Stimulated activated memory B cell treated with anti-CD40 and anti-IgM and Interleukin-4, amounts not matched to agents 10 μg/mL and 1 μg/mL and 100 μg/mL, for 72 hours (primary cell): Measurements from ENCODE around the gene SHCBP1L.

Source experiments
- ATAC-seq: fragments of 150-1000 bp; cut with Tn5 transposase; 2 replicates; pipeline ENCODE4 v1.10.0; 2021
- H3K27ac Mint-ChIP-seq: one replicate; pipeline ENCODE4 v1.8.0; 2022; ENCODE audit warnings: mild to moderate bottlenecking, mixed read lengths
- H3K27me3 Mint-ChIP-seq: one replicate; pipeline ENCODE4 v1.8.0; 2022; ENCODE audit warnings: mixed read lengths
- H3K36me3 Mint-ChIP-seq: one replicate; pipeline ENCODE4 v1.8.0; 2022; ENCODE audit warnings: mixed read lengths
- H3K4me1 Mint-ChIP-seq: one replicate; pipeline ENCODE4 v1.8.0; 2022; ENCODE audit warnings: mixed read lengths
- H3K4me3 Mint-ChIP-seq: one replicate; pipeline ENCODE4 v1.8.0; 2022; ENCODE audit warnings: mild to moderate bottlenecking, moderate library complexity, mixed read lengths
- H3K9me3 Mint-ChIP-seq: one replicate; pipeline ENCODE4 v1.8.0; 2022; ENCODE audit warnings: mixed read lengths

Gene SHCBP1L

GRCh38 chr1:182952677-182953444 is at the start of gene SHCBP1L:
TSS of gene SHCBP1L (minus strand) at chr1:182953166. CDS start at chr1:182953133, 33 bp downstream.
- Mint-ChIP-seq H3K9me3 (no peaks in the 10 kb centered on the region), H3K36me3 (no peaks in the 10 kb centered on the region), H3K4me3 (peak within 1 kb of the TSS; percentile 29), H3K4me1 (peaks cover 6% of the 10 kb centered on the region), H3K27ac (no peak within 1 kb of the TSS), H3K27me3 (peaks cover 31% of the 10 kb centered on the region)
- ATAC-seq, result peak; percentile 55

DNA sequence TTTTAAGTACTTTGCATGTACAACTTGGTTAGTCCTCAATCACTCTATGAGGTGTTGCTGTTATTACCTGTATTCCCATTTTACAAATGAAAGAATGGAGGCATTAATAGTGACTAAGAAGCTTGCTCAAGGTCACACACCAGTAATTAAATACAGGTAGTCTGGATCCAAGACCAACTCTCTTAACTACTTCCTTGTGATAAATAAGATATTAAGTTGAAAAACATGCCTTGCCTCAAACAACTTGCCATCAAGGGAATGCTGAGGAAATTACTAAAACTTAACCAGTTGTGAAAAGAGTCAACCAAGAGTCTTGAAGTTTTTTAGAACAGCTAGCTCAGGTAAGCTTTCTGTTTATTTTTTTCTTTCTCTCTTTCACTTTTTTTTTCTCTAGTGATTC is 49.3 kb upstream of the SHCBP1L start:
- no peak overlapping the region for H3K4me3 Mint-ChIP-seq
- peaks cover 3% of the 10 kb centered on the region for H3K9me3 Mint-ChIP-seq
- ATAC-seq, result no peak
- no peaks in the 10 kb centered on the region for H3K36me3 Mint-ChIP-seq
- peaks cover 17% of the 10 kb centered on the region for H3K27me3 Mint-ChIP-seq
- H3K27ac Mint-ChIP-seq, result no peak overlapping the region
- no peaks in the 10 kb centered on the region for H3K4me1 Mint-ChIP-seq

DNA sequence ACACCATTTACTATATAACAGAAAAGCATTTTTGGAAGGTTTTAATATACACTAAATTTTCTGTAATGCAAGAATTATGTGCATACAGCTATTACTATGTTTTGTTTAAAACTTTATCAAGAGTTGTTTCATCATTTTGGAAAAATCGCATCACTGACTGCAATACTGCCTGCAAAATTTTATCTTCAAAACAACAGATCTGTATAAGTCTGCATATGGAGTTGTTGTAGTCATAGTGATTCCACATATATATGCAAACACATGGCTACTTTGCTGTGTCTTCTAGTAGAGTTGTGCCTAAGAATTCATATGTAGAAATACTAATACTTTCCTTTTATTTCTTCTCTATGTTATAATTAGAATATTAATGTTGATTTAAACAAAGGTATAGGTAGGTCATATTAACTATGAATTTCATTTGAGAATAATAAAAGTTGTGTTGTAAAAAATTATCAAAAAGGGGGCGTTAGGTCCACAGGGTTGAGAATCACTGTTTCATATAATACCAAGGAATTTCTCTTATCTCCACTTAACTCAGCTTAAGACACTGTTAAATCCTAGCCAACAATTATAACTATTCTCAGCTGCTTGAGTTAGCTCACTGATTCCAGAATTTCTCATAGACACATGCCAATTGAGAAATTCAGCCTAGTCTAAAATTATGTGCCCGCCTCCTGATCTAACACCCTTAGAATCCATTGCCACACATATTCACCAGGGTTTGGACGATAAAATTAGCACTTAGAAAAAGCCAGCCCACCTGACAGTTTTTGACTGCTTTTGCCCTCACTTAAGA is 47.4 kb upstream of the SHCBP1L start:
- ATAC-seq, result no peak
- Mint-ChIP-seq H3K27me3 (peaks cover 7% of the 10 kb centered on the region), H3K4me1 (no peaks in the 10 kb centered on the region), H3K36me3 (no peaks in the 10 kb centered on the region), H3K9me3 (no peaks in the 10 kb centered on the region), H3K27ac (no peak overlapping the region), H3K4me3 (no peak overlapping the region)

DNA sequence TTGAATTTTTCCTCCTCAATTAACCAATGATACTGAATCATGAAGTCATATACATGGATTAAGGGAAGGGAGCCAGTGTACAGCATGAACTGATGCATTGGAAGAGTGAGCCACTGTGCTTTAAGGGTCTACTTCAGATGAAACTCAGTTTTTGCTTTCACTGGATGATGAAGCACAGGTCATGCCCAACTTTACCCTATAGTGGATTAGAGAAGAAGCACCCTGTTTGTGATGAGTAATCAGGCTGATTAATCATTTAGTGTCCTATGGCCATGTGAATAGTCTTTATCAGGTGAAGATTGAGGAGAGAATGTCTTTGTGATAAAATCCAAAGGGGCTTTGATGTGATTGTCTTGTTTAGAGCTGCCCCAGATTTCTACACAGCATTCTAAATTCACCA is 45.5 kb upstream of the SHCBP1L start:
- Mint-ChIP-seq H3K27me3 (peaks cover 7% of the 10 kb centered on the region), H3K4me3 (no peak overlapping the region), H3K27ac (no peak overlapping the region), H3K9me3 (no peaks in the 10 kb centered on the region), H3K36me3 (no peaks in the 10 kb centered on the region), H3K4me1 (no peaks in the 10 kb centered on the region)
- ATAC-seq, result no peak

- ATAC-seq, result no peak
- H3K4me1 Mint-ChIP-seq, result no peaks in the 10 kb centered on the region
- H3K27me3 Mint-ChIP-seq, result peaks cover 11% of the 10 kb centered on the region
- H3K4me3 Mint-ChIP-seq, result no peak overlapping the region
- H3K27ac Mint-ChIP-seq, result no peak overlapping the region
- H3K36me3 Mint-ChIP-seq, result no peaks in the 10 kb centered on the region
- no peaks in the 10 kb centered on the region for H3K9me3 Mint-ChIP-seq
These were observed 43.9 kb upstream of the SHCBP1L start for GRCh38 chr1:182996816-182997215.

GRCh38 chr1:182995894-182996293 is 42.9 kb upstream of the SHCBP1L start:
- no peaks in the 10 kb centered on the region for H3K9me3 Mint-ChIP-seq
- H3K27me3 Mint-ChIP-seq, result peaks cover 13% of the 10 kb centered on the region
- no peaks in the 10 kb centered on the region for H3K36me3 Mint-ChIP-seq
- H3K4me1 Mint-ChIP-seq, result no peaks in the 10 kb centered on the region
- H3K4me3 Mint-ChIP-seq, result no peak overlapping the region
- H3K27ac Mint-ChIP-seq, result no peak overlapping the region
- no peak for ATAC-seq

DNA sequence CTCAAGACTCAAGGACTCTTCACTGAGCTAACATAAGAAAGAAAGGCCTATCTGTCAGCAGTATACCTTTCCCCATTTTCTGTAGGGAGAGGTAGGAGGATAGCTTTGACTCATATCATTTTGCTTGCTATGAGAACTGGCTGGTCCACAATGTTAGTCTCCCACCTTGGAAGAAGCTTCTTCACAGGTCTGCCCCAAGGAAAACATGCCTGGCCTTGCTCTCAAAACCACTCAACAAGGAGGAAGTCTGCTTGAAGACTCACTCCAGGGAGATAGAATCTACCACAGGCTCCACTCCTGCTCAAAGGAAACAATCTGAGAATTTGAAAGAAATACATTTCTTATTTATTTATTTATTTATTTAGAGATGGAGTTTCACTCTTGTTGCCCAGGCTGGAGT is 40.8 kb upstream of the SHCBP1L start:
- Mint-ChIP-seq H3K9me3 (no peaks in the 10 kb centered on the region), H3K4me3 (no peak overlapping the region), H3K4me1 (no peaks in the 10 kb centered on the region), H3K27ac (no peak overlapping the region), H3K27me3 (peaks cover 23% of the 10 kb centered on the region), H3K36me3 (no peaks in the 10 kb centered on the region)
- no peak for ATAC-seq

DNA sequence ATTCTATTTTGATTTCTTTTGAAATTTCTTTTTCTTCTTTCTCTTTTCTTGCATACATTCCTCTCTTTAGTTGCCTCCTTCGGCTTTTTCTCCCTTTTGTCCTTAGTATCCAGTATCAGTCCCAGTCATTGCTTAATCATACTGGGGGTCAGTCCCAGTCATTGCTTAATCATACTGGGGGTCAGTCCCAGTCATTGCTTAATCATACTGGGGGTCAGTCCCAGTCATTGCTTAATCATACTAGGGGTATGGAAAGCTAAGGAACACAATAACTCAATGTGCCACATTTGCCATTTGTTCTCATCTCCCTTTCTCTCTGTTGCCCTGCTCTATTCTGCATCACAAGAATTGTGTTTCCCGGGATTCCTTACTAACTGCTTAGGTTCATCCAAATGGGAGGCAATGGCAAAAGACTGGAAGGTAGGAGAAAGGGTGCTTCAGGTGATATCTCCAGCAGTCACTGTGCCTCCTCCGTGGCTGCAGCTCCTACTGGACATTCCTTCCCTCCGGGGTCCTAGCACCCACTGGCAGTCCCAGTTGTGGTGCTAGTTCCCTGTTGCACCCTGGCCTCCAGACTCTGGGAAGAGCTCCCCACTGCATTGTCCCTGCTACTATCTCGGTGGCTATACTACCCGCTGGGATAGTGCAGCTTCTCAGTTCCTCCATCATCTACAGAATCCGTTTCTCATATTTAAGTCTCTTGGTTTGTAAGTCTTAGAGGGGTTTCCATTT is 37.6 kb upstream of the SHCBP1L start:
- peaks cover 32% of the 10 kb centered on the region for H3K27me3 Mint-ChIP-seq
- H3K4me1 Mint-ChIP-seq, result no peaks in the 10 kb centered on the region
- H3K27ac Mint-ChIP-seq, result no peak overlapping the region
- no peaks in the 10 kb centered on the region for H3K36me3 Mint-ChIP-seq
- no peak overlapping the region for H3K4me3 Mint-ChIP-seq
- ATAC-seq, result no peak
- H3K9me3 Mint-ChIP-seq, result no peaks in the 10 kb centered on the region

DNA sequence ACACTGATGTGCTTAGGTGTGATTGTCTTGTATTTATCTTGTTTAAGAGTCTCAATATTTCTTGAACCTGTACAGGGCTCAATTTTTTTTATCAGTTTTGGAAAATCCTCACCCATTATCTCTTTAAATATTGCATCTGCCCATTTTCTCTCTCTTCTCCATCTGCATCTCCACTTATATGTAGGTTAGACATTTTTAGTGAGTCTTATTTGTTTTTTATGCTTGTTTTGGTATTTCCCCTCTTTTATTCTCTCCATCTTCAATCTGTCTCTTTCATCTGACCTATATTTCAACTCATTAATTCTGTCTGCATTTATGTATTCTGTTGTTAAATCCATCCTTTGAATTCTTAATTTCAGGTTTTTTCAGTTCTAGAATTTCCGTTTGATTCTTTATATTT is 32.9 kb upstream of the SHCBP1L start:
- Mint-ChIP-seq H3K9me3 (no peaks in the 10 kb centered on the region), H3K27me3 (peaks cover 26% of the 10 kb centered on the region), H3K4me1 (peaks cover 13% of the 10 kb centered on the region), H3K36me3 (no peaks in the 10 kb centered on the region), H3K4me3 (no peak overlapping the region), H3K27ac (no peak overlapping the region)
- no peak for ATAC-seq

DNA sequence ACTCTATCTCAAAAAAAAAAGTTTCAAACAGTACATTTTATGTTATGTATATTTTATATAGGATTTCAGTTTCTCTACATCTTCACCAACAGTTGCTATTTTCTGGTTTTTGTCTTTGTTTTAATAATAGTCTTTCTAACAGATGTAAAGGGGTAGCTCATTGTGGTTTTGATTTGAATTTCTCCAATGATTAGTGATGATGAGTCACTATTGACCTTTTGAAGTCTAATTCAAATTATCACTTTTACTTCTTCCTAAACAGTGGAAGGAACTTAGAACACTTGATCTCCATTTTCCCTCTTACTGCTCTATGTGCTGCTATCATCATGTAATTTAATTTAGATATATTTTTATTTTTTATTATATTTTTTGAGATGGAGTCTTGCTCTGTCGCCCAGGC is 31.7 kb upstream of the SHCBP1L start:
- ATAC-seq, result peak; percentile 41
- Mint-ChIP-seq H3K27ac (no peak overlapping the region), H3K36me3 (no peaks in the 10 kb centered on the region), H3K4me3 (no peak overlapping the region), H3K4me1 (peaks cover 13% of the 10 kb centered on the region), H3K27me3 (peaks cover 15% of the 10 kb centered on the region), H3K9me3 (no peaks in the 10 kb centered on the region)

DNA sequence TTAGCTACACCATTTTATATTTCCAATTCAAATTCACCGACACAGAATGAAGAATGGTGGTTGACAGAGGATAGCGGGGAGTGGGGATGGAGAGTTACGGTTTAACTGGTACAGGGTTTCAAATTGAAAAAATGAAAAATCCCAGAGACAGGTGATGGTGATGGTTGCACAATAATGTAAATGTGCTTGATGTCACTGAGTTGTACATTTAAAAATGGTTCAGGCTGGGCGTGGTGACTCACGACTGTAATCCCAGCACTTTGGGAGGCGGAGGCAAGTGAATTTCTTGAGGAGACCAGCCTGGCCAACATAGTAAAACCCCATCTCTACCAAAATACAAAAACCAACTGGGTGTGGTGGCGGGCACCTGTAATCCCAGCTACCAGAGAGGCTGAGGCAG is 31.2 kb upstream of the SHCBP1L start:
- H3K4me3 Mint-ChIP-seq, result no peak overlapping the region
- H3K36me3 Mint-ChIP-seq, result no peaks in the 10 kb centered on the region
- no peaks in the 10 kb centered on the region for H3K9me3 Mint-ChIP-seq
- ATAC-seq, result no peak
- H3K27me3 Mint-ChIP-seq, result peaks cover 15% of the 10 kb centered on the region
- no peak overlapping the region for H3K27ac Mint-ChIP-seq
- H3K4me1 Mint-ChIP-seq, result peaks cover 13% of the 10 kb centered on the region

DNA sequence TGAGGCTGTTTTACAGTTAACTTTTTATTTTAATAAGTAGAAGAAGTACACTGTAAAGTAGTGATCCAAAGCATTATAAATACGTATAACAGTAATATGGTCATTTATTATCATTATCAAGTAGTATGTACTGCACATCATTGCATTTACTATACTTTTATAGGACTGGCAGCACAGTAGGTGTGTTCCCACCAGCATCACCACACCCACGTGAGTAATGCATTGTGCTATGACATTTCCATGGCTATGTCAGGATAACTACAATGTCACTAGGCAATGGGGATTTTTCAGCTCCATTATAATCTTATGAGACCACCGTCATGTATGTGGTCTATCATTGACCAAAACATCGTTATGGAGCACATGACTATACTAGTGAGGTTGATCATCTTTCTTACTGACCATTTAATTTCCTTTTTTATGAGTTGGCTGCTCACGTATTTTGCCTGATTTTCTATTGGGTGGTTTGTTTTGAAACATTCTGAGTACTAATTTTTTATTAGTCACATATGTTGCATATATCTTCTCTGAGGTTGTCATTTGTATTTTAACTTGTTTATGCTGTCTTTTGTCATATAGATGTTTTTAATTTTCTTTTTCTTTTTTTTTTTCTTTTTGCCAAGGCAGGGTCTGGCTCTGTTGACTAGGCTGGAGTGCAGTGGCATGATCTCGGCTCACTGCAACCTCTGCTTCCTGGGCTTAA is 25.3 kb upstream of the SHCBP1L start:
- H3K4me1 Mint-ChIP-seq, result no peaks in the 10 kb centered on the region
- no peaks in the 10 kb centered on the region for H3K36me3 Mint-ChIP-seq
- H3K9me3 Mint-ChIP-seq, result no peaks in the 10 kb centered on the region
- no peaks in the 10 kb centered on the region for H3K27me3 Mint-ChIP-seq
- ATAC-seq, result no peak
- H3K27ac Mint-ChIP-seq, result no peak overlapping the region
- no peak overlapping the region for H3K4me3 Mint-ChIP-seq

GRCh38 chr1:182977480-182977879 is 24.5 kb upstream of the SHCBP1L start:
- Mint-ChIP-seq H3K9me3 (no peaks in the 10 kb centered on the region), H3K27me3 (no peaks in the 10 kb centered on the region), H3K4me3 (no peak overlapping the region), H3K27ac (no peak overlapping the region), H3K36me3 (no peaks in the 10 kb centered on the region), H3K4me1 (no peaks in the 10 kb centered on the region)
- no peak for ATAC-seq

DNA sequence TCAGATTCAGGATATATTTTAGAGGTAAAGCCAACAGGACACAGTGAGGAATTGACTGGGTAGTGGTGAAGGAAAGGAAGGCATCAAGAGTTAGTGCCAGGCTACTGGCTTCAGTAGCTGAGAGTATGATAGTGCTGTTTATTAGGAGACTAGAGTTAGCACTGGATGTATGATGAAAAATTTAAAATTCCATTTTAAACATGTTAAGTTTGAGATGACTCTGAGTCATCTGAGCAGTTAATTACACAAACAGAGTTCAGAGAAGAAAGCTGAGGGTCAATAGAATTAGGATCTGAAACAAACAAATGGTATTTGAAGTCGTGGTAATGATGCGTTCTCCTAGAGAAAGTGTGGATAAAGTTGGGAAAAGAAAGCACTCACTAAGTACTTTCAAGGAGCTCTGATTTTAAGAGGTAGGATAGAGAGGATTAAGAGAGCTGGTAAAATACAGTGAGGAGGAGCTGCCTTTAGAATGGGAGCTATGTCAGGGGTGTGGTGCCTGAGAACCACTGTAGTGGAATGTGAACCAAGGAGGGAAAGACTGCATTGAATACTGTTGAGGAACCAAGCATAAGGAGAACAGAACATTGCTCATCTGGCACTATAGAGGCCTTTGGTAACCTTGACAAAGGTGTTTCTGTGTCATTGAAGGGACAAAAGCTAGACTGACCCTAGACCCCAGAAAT is 21.7 kb upstream of the SHCBP1L start:
- no peak overlapping the region for H3K27ac Mint-ChIP-seq
- H3K4me3 Mint-ChIP-seq, result no peak overlapping the region
- no peaks in the 10 kb centered on the region for H3K27me3 Mint-ChIP-seq
- H3K36me3 Mint-ChIP-seq, result no peaks in the 10 kb centered on the region
- no peaks in the 10 kb centered on the region for H3K4me1 Mint-ChIP-seq
- ATAC-seq, result no peak
- H3K9me3 Mint-ChIP-seq, result no peaks in the 10 kb centered on the region
